Fibroblast of villous mesenchyme (primary cell): Measurements from ENCODE around the gene ABCC4. TPM values are rescaled to one million over a fixed set of nuclear protein-coding genes. Genes with fewer than 3 reads are reported as not detected.

Source experiments
- DNase-seq: peaks from one replicate; pipeline ENCODE4 v3.0.0-alpha.2; 2010; ENCODE audit warnings: low read depth
- H3K4me3 ChIP-seq: 2 replicates; pipeline ENCODE4 v1.5.1; 2011; ENCODE audit warnings: low read depth, mild to moderate bottlenecking, low read length
- CTCF ChIP-seq: IDR thresholded peaks from 2 replicates; pipeline ENCODE4 v1.5.1; 2012; ENCODE audit warnings: low read depth, mild to moderate bottlenecking, low read length; ENCODE audit not compliant: insufficient read depth
- total RNA-seq: library from RNA; depleted of rRNA; stranded (reverse); fragments of >200 nt; gene quantifications from 2 replicates; pipeline ENCODE4 v1.2.3, GENCODE V29; 2012

Gene ABCC4
- total RNA-seq, 1 donor = 56.6 TPM

DNA sequence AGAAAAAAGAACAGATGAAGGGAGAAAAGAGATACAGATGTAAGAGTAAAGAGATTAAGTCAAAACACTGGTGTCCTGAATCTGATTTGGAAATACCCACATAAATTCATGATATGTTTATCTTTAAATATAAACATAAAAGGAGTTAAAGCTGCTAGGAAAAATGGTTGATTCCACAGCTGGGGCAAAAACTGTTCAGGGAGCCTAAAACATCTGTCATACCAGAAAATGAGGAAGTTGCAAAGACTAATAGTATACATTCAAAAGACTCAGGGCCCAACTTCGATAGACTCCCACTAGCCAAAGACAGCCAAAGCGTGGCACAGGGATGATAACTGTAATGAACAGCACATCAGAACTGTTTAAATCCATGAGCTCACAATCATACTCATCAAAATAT, 62.0 kb downstream of the ABCC4 start:
- no peak overlapping the region for H3K4me3 ChIP-seq
- DNase-seq = peak; percentile 93
- TF ChIP-seq CTCF = no peak

GRCh38 chr13:95237310-95237870, 63.9 kb downstream of the ABCC4 start:
- no peak for DNase-seq
- no peak for TF ChIP-seq CTCF
- no peak overlapping the region for H3K4me3 ChIP-seq

DNA sequence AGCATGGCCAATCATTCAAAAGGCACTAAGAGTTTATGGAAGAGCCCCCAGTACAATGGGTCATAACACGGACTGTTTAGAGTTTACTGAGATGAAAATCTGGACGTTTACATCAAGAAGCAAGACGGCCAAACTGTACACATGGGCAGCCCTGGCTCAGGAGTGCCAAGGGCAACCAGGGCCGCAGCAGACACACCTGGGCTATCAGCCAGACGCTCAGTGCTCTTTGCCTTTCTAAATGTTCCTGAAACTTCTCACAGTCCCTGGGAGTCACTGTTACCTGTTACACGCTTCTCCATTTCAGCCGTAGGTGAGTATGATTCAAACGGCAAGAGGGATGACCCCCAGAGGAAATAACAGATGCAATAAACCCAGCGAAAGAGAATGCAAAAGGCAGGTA, 64.5 kb downstream of the ABCC4 start:
- DNase-seq = no peak
- no peak overlapping the region for H3K4me3 ChIP-seq
- TF ChIP-seq CTCF = no peak

DNA sequence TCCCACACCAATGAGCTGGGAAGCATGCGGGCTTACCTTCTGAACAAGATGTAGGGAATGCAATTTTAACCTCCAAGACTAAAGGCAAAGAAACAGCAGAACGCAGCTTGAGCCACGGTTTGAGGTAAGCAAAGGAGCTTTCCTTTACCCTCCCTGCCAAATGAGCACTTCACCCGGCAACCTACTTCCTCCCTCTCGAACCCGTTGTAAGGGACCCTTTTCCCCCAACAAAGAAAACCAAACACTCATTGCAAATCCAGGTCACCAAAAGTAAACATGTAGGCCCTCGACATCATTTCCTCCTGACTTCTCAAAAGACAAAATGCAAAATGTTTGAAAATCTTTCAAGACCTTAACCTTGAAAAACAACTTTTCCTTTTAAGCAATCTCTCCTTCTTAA, 65.3 kb downstream of the ABCC4 start:
- DNase-seq = no peak
- no peak for TF ChIP-seq CTCF
- H3K4me3 ChIP-seq = no peak overlapping the region

- no peak overlapping the region for H3K4me3 ChIP-seq
- TF ChIP-seq CTCF = no peak
- no peak for DNase-seq
These were observed 66.0 kb downstream of the ABCC4 start for GRCh38 chr13:95235199-95235756.

DNA sequence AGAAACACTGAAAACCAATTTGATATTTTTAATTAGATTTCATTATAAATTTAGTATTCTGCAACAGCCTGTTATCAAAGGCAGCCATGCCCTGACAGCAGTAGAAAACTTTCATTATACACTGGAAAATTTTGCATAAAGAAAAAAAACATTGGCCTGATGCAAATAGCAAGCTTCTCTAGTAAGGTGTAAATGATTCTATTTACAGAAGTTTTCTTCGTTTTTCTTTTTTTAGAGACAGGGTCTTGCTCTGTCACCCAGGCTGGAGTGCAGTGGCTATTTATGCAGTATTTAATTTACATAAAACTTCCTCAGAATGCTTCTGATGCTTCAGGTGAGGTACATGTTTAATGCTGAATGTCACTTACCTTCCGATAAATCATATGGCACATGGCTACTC, 67.0 kb downstream of the ABCC4 start:
- no peak for DNase-seq
- H3K4me3 ChIP-seq = no peak overlapping the region
- no peak for TF ChIP-seq CTCF
